Measurements from ENCODE around the gene RBP7.

GRCh38 chr1:10025354-10025753 lies 28.3 kb downstream of the RBP7 start:
- TF ChIP-seq CTCF (IDR thresholded peaks at IDR 0.05) (no peak), POLR2AphosphoS5 (IDR thresholded peaks at IDR 0.05) (no peak), EP300 (IDR thresholded peaks at IDR 0.05) (no peak), POLR2A (IDR thresholded peaks at IDR 0.05) (no peak)

Measured in suprapubic skin (tissue), 4 donors.